B cell (primary cell): ENCODE data around the gene GALNT18. TPM values are rescaled to one million over a fixed set of nuclear protein-coding genes. Genes with fewer than 3 reads are reported as not detected.

Experiments
- ATAC-seq: fragments of 200-7000 bp; cut with Tn5 transposase; one replicate; pipeline ENCODE4 v1.10.0; 2021; ENCODE audit warnings: low read depth, mild to moderate bottlenecking, moderate number of reproducible peaks, moderate library complexity
- CTCF ChIA-PET: fragments of 350-600 bp; sonication (Branson Sonifier 250); formaldehyde crosslinking; loops from one replicate; lab custom pipeline; 2021; ENCODE audit warnings: antibody characterized with exemption, inconsistent platforms; lab: Charles Lee
- POLR2A ChIA-PET: fragments of 350-600 bp; sonication (Branson Sonifier 250); formaldehyde crosslinking; loops from one replicate; lab custom pipeline; 2021; ENCODE audit warnings: antibody characterized with exemption; lab: Charles Lee
- DNase-seq: peaks from one replicate; pipeline ENCODE4 v3.0.0; 2013
- H2AFZ ChIP-seq: 2 replicates; pipeline ENCODE4 v1.6.1; 2012; ENCODE audit warnings: mild to moderate bottlenecking, low read depth, low read length; ENCODE audit not compliant: insufficient read depth, poor library complexity, severe bottlenecking
- H3K27ac ChIP-seq, 2 donors: 1 replicate in 1 of 2; 2 replicates in 1 of 2; pipeline ENCODE4 v1.5.1; 2012 to 2013; ENCODE audit warnings: low read length in 2 of 2, mild to moderate bottlenecking in 2 of 2, moderate library complexity in 1 of 2
- H3K27me3 ChIP-seq, 4 experiments: fragments of 200-600 bp in 1 of 4; sonication (generic) in 1 of 4; replicated peaks in 1 of 4; 1 replicate in 2 of 4; 2 replicates in 2 of 4; pipeline versions ENCODE4 v1.6.1 to v1.7.0; 2013 to 2016; ENCODE audit warnings: low read length in 3 of 4, mild to moderate bottlenecking in 2 of 4, mixed read lengths in 1 of 4, moderate library complexity in 1 of 4; ENCODE audit not compliant: insufficient read depth in 4 of 4, control insufficient read depth in 3 of 4; ENCODE audit errors: control extremely low read depth in 1 of 4
- H3K36me3 ChIP-seq, 2 experiments: replicated peaks in 1 of 2; 1 replicate in 1 of 2; 2 replicates in 1 of 2; pipeline versions ENCODE4 v1.6.1 to v1.7.1; 2013; ENCODE audit warnings: low read length in 1 of 2; ENCODE audit not compliant: insufficient read depth in 2 of 2, control insufficient read depth in 1 of 2; ENCODE audit errors: control extremely low read depth in 1 of 2, extremely low read depth in 1 of 2
- H3K4me1 ChIP-seq, 2 donors: fragments of 200-600 bp in 1 of 2; sonication (generic) in 1 of 2; 1 replicate in 1 of 2; 2 replicates in 1 of 2; pipeline versions ENCODE4 v1.5.1 to v1.6.1; 2013 to 2017; ENCODE audit warnings: low read length in 2 of 2; ENCODE audit not compliant: control insufficient read depth in 2 of 2, insufficient read depth in 2 of 2
- H3K4me2 ChIP-seq: replicated peaks from 2 replicates; pipeline ENCODE3; 2012; ENCODE audit warnings: mild to moderate bottlenecking, low read depth, low read length; ENCODE audit not compliant: poor library complexity, severe bottlenecking
- H3K4me3 ChIP-seq, 5 experiments: fragments of 200-600 bp in 1 of 5; sonication (generic) in 1 of 5; 1 replicate in 3 of 5; 2 replicates in 2 of 5; pipeline versions ENCODE4 v1.5.1 to v1.7.0; 2011 to 2016; ENCODE audit warnings: low read length in 4 of 5, mild to moderate bottlenecking in 4 of 5, low read depth in 2 of 5, control low read depth in 1 of 5, moderate library complexity in 1 of 5; ENCODE audit not compliant: insufficient read depth in 1 of 5; ENCODE audit errors: control extremely low read depth in 1 of 5, extremely low read depth in 1 of 5
- H3K79me2 ChIP-seq: fragments of 200-600 bp; sonication (generic); one replicate; pipeline ENCODE4 v1.6.0; 2016; ENCODE audit warnings: low read length; ENCODE audit not compliant: control insufficient read depth, insufficient read depth
- H3K9ac ChIP-seq: fragments of 200-600 bp; sonication (generic); 2 replicates; pipeline ENCODE4 v1.6.1; 2017; ENCODE audit warnings: mild to moderate bottlenecking, low read length, moderate library complexity
- H3K9me3 ChIP-seq, 3 donors: one replicate each; pipeline versions ENCODE4 v1.6.1 to v1.7.1; 2013; ENCODE audit warnings: low read length in 2 of 3; ENCODE audit not compliant: control insufficient read depth in 2 of 3, insufficient read depth in 1 of 3; ENCODE audit errors: control extremely low read depth in 1 of 3
- H4K20me1 ChIP-seq: 2 replicates; pipeline ENCODE4 v1.6.0; 2012; ENCODE audit warnings: mild to moderate bottlenecking, low read length; ENCODE audit not compliant: insufficient read depth, control insufficient read depth, poor library complexity, severe bottlenecking
- H3K27ac Mint-ChIP-seq: one replicate; pipeline ENCODE4 v1.8.0; 2021; ENCODE audit warnings: mixed read lengths
- H3K27me3 Mint-ChIP-seq: one replicate; pipeline ENCODE4 v1.8.0; 2021; ENCODE audit warnings: mixed read lengths
- H3K4me1 Mint-ChIP-seq: one replicate; pipeline ENCODE4 v1.8.0; 2021; ENCODE audit warnings: mixed read lengths
- H3K4me3 Mint-ChIP-seq: one replicate; pipeline ENCODE4 v1.8.0; 2021; ENCODE audit warnings: mixed read lengths
- H3K9me3 Mint-ChIP-seq: one replicate; pipeline ENCODE4 v1.8.0; 2022; ENCODE audit warnings: mixed read lengths; ENCODE audit not compliant: insufficient read depth
- CTCF ChIP-seq: fragments of 200-600 bp; IDR thresholded peaks from one replicate; pipeline ENCODE4 v1.8.0; 2022; ENCODE audit warnings: antibody characterized with exemption, mild to moderate bottlenecking
- EZH2 ChIP-seq: IDR thresholded peaks from 2 replicates; pipeline ENCODE4 v1.6.1; 2012; ENCODE audit warnings: borderline replicate concordance, low read depth, mild to moderate bottlenecking, moderate library complexity, low read length; ENCODE audit not compliant: insufficient read depth, poor library complexity, severe bottlenecking
- WGBS: methylation state at CpG from one replicate; pipeline ENCODE4 v1.1.5; 2013; ENCODE audit warnings: missing lambda C conversion rate; ENCODE audit not compliant: insufficient coverage; 5-methylcytosine and 5-hydroxymethylcytosine counted together
- intact Hi-C: fragments of 100-400 bp; cut with micrococcal nuclease; formaldehyde crosslinking; loops from one replicate; pipeline ENCODE4 v1.10.0; 2022
- polyA plus RNA-seq: library from polyadenylated mRNA; depleted of rRNA; stranded (reverse); fragments of >200 nt; gene quantifications from 2 replicates; pipeline ENCODE4 v1.2.3, GENCODE V29; 2012
- total RNA-seq, 2 donors: library from RNA; stranded (reverse); fragments of 120-200 nt in 1 of 2; gene quantifications; 1 replicate in 1 of 2; 2 replicates in 1 of 2; pipeline versions ENCODE4 v1.2.3 to v1.2.4, GENCODE V29; 2013 to 2022

The GALNT18 gene
- total and polyA plus RNA-seq, 2 donors (not counting 1 experiment from before 2014, with no cell fraction given), result not detected

GRCh38 chr11:11329062-11329806 lies 292.6 kb downstream of the GALNT18 start:
- Mint-ChIP-seq H3K27me3 (no peaks in the 10 kb centered on the region), H3K4me1 (no peaks in the 10 kb centered on the region), H3K27ac (no peak overlapping the region), H3K4me3 (no peak overlapping the region), H3K9me3 (no peaks in the 10 kb centered on the region)
- H3K4me2 ChIP-seq, result no peak overlapping the region
- H3K27me3 ChIP-seq, result no peaks in the 10 kb centered on the region
- H3K9me3 ChIP-seq, result no peaks in the 10 kb centered on the region
- intact Hi-C loops, result no loop called here
- H3K4me1 ChIP-seq, result no peaks in the 10 kb centered on the region
- no peaks in the 10 kb centered on the region for H4K20me1 ChIP-seq
- H3K4me3 ChIP-seq, result no peak overlapping the region
- no peak for ATAC-seq
- 92% methylated on average over 4 of the region's 4 CpGs for WGBS
- no peaks in the 10 kb centered on the region for H3K36me3 ChIP-seq
- ChIA-PET CTCF (no interaction called here), POLR2A (no interaction called here)
- no peak for TF ChIP-seq EZH2
- no peak for TF ChIP-seq CTCF
- no peak overlapping the region for H3K9ac ChIP-seq
- DNase-seq, result no peak
- no peak overlapping the region for H2AFZ ChIP-seq
- no peak overlapping the region for H3K27ac ChIP-seq
- H3K79me2 ChIP-seq, result no peaks in the 10 kb centered on the region

- H2AFZ ChIP-seq, result no peak overlapping the region
- no peak overlapping the region for H3K4me2 ChIP-seq
- peaks cover 0 to 11% (median 2%) of the 10 kb centered on the region in 3 donors for H3K9me3 ChIP-seq
- no peaks in the 10 kb centered on the region for H3K36me3 ChIP-seq
- Mint-ChIP-seq H3K27me3 (peaks cover 4% of the 10 kb centered on the region), H3K4me3 (no peak overlapping the region), H3K9me3 (peaks cover 7% of the 10 kb centered on the region), H3K27ac (no peak overlapping the region), H3K4me1 (no peaks in the 10 kb centered on the region)
- H3K27me3 ChIP-seq, result peaks cover 0 to 3% (median 0%) of the 10 kb centered on the region in 4 experiments
- H3K4me1 ChIP-seq, result no peaks in the 10 kb centered on the region
- intact Hi-C loops, result no loop called here
- ATAC-seq (no peak), DNase-seq (no peak)
- H3K27ac ChIP-seq, result no peak overlapping the region
- WGBS, result 100% methylated on average over 1 of the region's 1 CpG
- H3K4me3 ChIP-seq, result no peak overlapping the region
- no peaks in the 10 kb centered on the region for H3K79me2 ChIP-seq
- TF ChIP-seq EZH2, result no peak
- TF ChIP-seq CTCF, result no peak
- H3K9ac ChIP-seq, result no peak overlapping the region
- H4K20me1 ChIP-seq, result no peaks in the 10 kb centered on the region
- CTCF ChIA-PET, result no interaction called here
- POLR2A ChIA-PET, result no interaction called here
These were observed 297.7 kb downstream of the GALNT18 start for GRCh38 chr11:11324090-11324489.
